H9 (cell line): Measurements from ENCODE around the gene BBS1. TPM values are rescaled to one million over a fixed set of nuclear protein-coding genes. Genes with fewer than 3 reads are reported as not detected.

Source experiments
- DNase-seq: peaks from one replicate; pipeline ENCODE4 v3.0.0-alpha.2; 2017
- H2AFZ ChIP-seq: one replicate; pipeline ENCODE4 v1.6.1; 2013; ENCODE audit warnings: mild to moderate bottlenecking, low read length, control low read depth, moderate library complexity
- H2AK5ac ChIP-seq: 2 replicates; pipeline ENCODE4 v1.6.1; 2013; ENCODE audit warnings: low read length, control low read depth, mixed read lengths; ENCODE audit not compliant: insufficient read length
- H2BK120ac ChIP-seq: one replicate; pipeline ENCODE4 v1.6.1; 2013; ENCODE audit warnings: low read depth, mild to moderate bottlenecking, low read length, control low read depth, inconsistent platforms; ENCODE audit not compliant: poor library complexity, severe bottlenecking
- H2BK12ac ChIP-seq: 2 replicates; pipeline ENCODE4 v1.6.1; 2013; ENCODE audit warnings: low read length, control low read depth, mixed read lengths, low read depth; ENCODE audit not compliant: insufficient read length
- H2BK15ac ChIP-seq: 2 replicates; pipeline ENCODE4 v1.6.1; 2013; ENCODE audit warnings: low read depth, low read length, control low read depth
- H2BK20ac ChIP-seq: one replicate; pipeline ENCODE4 v1.6.1; 2013; ENCODE audit warnings: low read depth, mild to moderate bottlenecking, low read length, control low read depth, inconsistent platforms; ENCODE audit not compliant: poor library complexity, severe bottlenecking
- H2BK5ac ChIP-seq: 2 replicates; pipeline ENCODE4 v1.6.1; 2013; ENCODE audit warnings: low read length, control low read depth, mixed read lengths; ENCODE audit not compliant: insufficient read length
- H3K14ac ChIP-seq: 2 replicates; pipeline ENCODE4 v1.6.1; 2013; ENCODE audit warnings: low read length, control low read depth; ENCODE audit not compliant: insufficient read depth
- H3K18ac ChIP-seq: 2 replicates; pipeline ENCODE4 v1.6.1; 2013; ENCODE audit warnings: low read depth, mild to moderate bottlenecking, mixed read lengths, low read length, control low read depth; ENCODE audit not compliant: insufficient read length
- H3K23ac ChIP-seq: 2 replicates; pipeline ENCODE4 v1.6.1; 2013; ENCODE audit warnings: low read length, control low read depth, mixed read lengths, low read depth; ENCODE audit not compliant: insufficient read length
- H3K23me2 ChIP-seq: 2 replicates; pipeline ENCODE4 v1.6.1; 2013; ENCODE audit warnings: low read depth, mild to moderate bottlenecking, mixed read lengths, low read length, control low read depth; ENCODE audit not compliant: insufficient read length, poor library complexity, severe bottlenecking
- H3K27ac ChIP-seq: 2 replicates; pipeline ENCODE4 v1.5.1; 2013; ENCODE audit warnings: low read length, control low read depth, mixed read lengths, low read depth; ENCODE audit not compliant: insufficient read length
- H3K27me3 ChIP-seq: 2 replicates; pipeline ENCODE4 v1.6.1; 2013; ENCODE audit warnings: low read length, control low read depth, inconsistent platforms; ENCODE audit not compliant: insufficient read depth
- H3K4ac ChIP-seq: 2 replicates; pipeline ENCODE4 v1.6.1; 2013; ENCODE audit warnings: low read depth, mild to moderate bottlenecking, control low read depth, inconsistent platforms, low read length, moderate library complexity
- H3K4me1 ChIP-seq: 2 replicates; pipeline ENCODE4 v1.6.1; 2013; ENCODE audit warnings: low read length, control low read depth, inconsistent platforms; ENCODE audit not compliant: insufficient read depth
- H3K4me2 ChIP-seq: 2 replicates; pipeline ENCODE4 v1.6.1; 2013; ENCODE audit warnings: low read length, control low read depth, mixed read lengths; ENCODE audit not compliant: insufficient read length, insufficient read depth
- H3K56ac ChIP-seq: 2 replicates; pipeline ENCODE4 v1.6.1; 2013; ENCODE audit warnings: low read depth, mild to moderate bottlenecking, mixed read lengths, low read length, control low read depth; ENCODE audit not compliant: insufficient read length
- H3K79me1 ChIP-seq: 2 replicates; pipeline ENCODE4 v1.6.1; 2013; ENCODE audit warnings: low read depth, mild to moderate bottlenecking, moderate library complexity, low read length, control low read depth, inconsistent platforms; ENCODE audit not compliant: insufficient read depth, poor library complexity, severe bottlenecking
- H3K79me2 ChIP-seq: 2 replicates; pipeline ENCODE4 v1.6.1; 2013; ENCODE audit warnings: low read length, control low read depth, inconsistent platforms; ENCODE audit not compliant: insufficient read depth
- H3K9ac ChIP-seq: 2 replicates; pipeline ENCODE4 v1.6.1; 2013; ENCODE audit warnings: low read length, control low read depth, mixed read lengths; ENCODE audit not compliant: insufficient read length; ENCODE audit errors: extremely low read depth
- H3K9me3 ChIP-seq: one replicate; pipeline ENCODE4 v1.6.1; 2013; ENCODE audit warnings: low read depth, low read length, inconsistent platforms; ENCODE audit not compliant: control insufficient read depth
- H3T11ph ChIP-seq: one replicate; pipeline ENCODE4 v1.6.1; 2013; ENCODE audit warnings: mild to moderate bottlenecking, low read length, control low read depth, inconsistent platforms
- H4K20me1 ChIP-seq: one replicate; pipeline ENCODE4 v1.6.1; 2013; ENCODE audit not compliant: control insufficient read depth, insufficient read length, insufficient read depth
- H4K5ac ChIP-seq: 2 replicates; pipeline ENCODE4 v1.6.1; 2013; ENCODE audit warnings: low read depth, mild to moderate bottlenecking, mixed read lengths, low read length, control low read depth; ENCODE audit not compliant: insufficient read length
- H4K8ac ChIP-seq: replicated peaks from 2 replicates; pipeline ENCODE4 v1.6.1; 2013; ENCODE audit warnings: low read length, control low read depth, mixed read lengths, low read depth; ENCODE audit not compliant: insufficient read length
- H4K91ac ChIP-seq: 2 replicates; pipeline ENCODE4 v1.6.1; 2013; ENCODE audit warnings: low read depth, mild to moderate bottlenecking, moderate library complexity, mixed read lengths, low read length, control low read depth; ENCODE audit not compliant: insufficient read length
- H3K27ac Mint-ChIP-seq, 3 experiments: 2 replicates in 2 of 3; 3 replicates in 1 of 3; pipeline ENCODE4 v1.8.0; 2020 to 2021; ENCODE audit warnings: mixed read lengths in 3 of 3, mild to moderate bottlenecking in 1 of 3, moderate library complexity in 1 of 3
- H3K27me3 Mint-ChIP-seq: 2 replicates; pipeline ENCODE4 v1.8.0; 2021; ENCODE audit warnings: low read depth, mild to moderate bottlenecking, moderate library complexity, mixed read lengths
- H3K36me3 Mint-ChIP-seq, 3 experiments: 2 replicates in 2 of 3; 3 replicates in 1 of 3; pipeline ENCODE4 v1.8.0; 2020 to 2021; ENCODE audit warnings: low read depth in 3 of 3, mixed read lengths in 3 of 3; ENCODE audit not compliant: insufficient read depth in 1 of 3
- H3K4me1 Mint-ChIP-seq, 2 experiments: 2 replicates each; pipeline ENCODE4 v1.8.0; 2020; ENCODE audit warnings: mixed read lengths in 2 of 2
- H3K4me3 Mint-ChIP-seq, 2 experiments: 2 replicates in 1 of 2; 3 replicates in 1 of 2; pipeline ENCODE4 v1.8.0; 2020 to 2021; ENCODE audit warnings: mild to moderate bottlenecking in 2 of 2, mixed read lengths in 2 of 2, moderate library complexity in 1 of 2
- H3K9me3 Mint-ChIP-seq, 2 experiments: 2 replicates in 1 of 2; 3 replicates in 1 of 2; pipeline ENCODE4 v1.8.0; 2020; ENCODE audit warnings: mild to moderate bottlenecking in 2 of 2, mixed read lengths in 2 of 2, moderate library complexity in 1 of 2
- CTCF ChIP-seq: fragments of 200-600 bp; sonication (generic); conservative IDR thresholded peaks from 3 replicates; pipeline ENCODE4 v1.8.0; 2021; ENCODE audit warnings: antibody characterized with exemption, mild to moderate bottlenecking
- WGBS: extraction: QIAGEN DNeasy Blood & Tissue Kit; methylation state at CpG from one replicate; pipeline ENCODE4 v1.1.7; 2013; ENCODE audit warnings: missing lambda C conversion rate, low lambda C conversion rate, mixed read lengths; ENCODE audit not compliant: insufficient read length; ENCODE audit errors: extremely low coverage; 5-methylcytosine and 5-hydroxymethylcytosine counted together
- total RNA-seq: library from RNA; stranded (reverse); gene quantifications from 2 replicates; pipeline ENCODE4 v1.2.1, GENCODE V29; 2021

The BBS1 gene
- total RNA-seq, 1 experiment from 2014 or later: 27.2 TPM

- Histone ChIP-seq H4K8ac (no peak overlapping the region), H2BK15ac (no peak overlapping the region), H3K79me2 (no peaks in the 10 kb centered on the region), H4K5ac (no peak overlapping the region), H3K56ac (no peak overlapping the region), H4K20me1 (no peaks in the 10 kb centered on the region), H3K18ac (no peak overlapping the region), H2AK5ac (no peak overlapping the region), H3K4me1 (no peaks in the 10 kb centered on the region), H3K23me2 (no peaks in the 10 kb centered on the region), H3K79me1 (no peaks in the 10 kb centered on the region), H4K91ac (no peak overlapping the region), H3K27ac (no peak overlapping the region), H3K23ac (no peak overlapping the region), H3K9ac (no peak overlapping the region), H2BK120ac (no peak overlapping the region), H2BK20ac (no peak overlapping the region), H3K4me2 (no peak overlapping the region), H3K4ac (no peak overlapping the region), H2BK5ac (no peak overlapping the region), H3K27me3 (no peaks in the 10 kb centered on the region), H2AFZ (no peak overlapping the region), H3K9me3 (no peaks in the 10 kb centered on the region), H3K14ac (no peak overlapping the region), H3T11ph (no peak overlapping the region), H2BK12ac (no peak overlapping the region)
- Mint-ChIP-seq H3K27ac (no peak overlapping the region; a peak in 1 of 7 replicates), H3K36me3 (peaks cover 7 to 43% (median 36%) of the 10 kb centered on the region in 3 experiments; a peak in 5 of 7 replicates), H3K4me3 (no peak overlapping the region), H3K9me3 (no peaks in the 10 kb centered on the region), H3K4me1 (no peaks in the 10 kb centered on the region), H3K27me3 (no peaks in the 10 kb centered on the region)
- TF ChIP-seq CTCF: no peak
- DNase-seq: no peak
- no CpG with 5 or more reads among the region's 11 CpGs for WGBS
These were observed 13.2 kb downstream of the BBS1 start for GRCh38 chr11:66523611-66524010.
